Testis (tissue), 3 donors: ENCODE data around the gene ICA1. TPM values are rescaled to one million over a fixed set of nuclear protein-coding genes. Genes with fewer than 3 reads are reported as not detected.

Source experiments
- DNase-seq: peaks from one replicate; pipeline ENCODE4 v3.0.0-alpha.2; 2019
- H3K27ac ChIP-seq, 2 donors: fragments of 200-600 bp; sonication (generic); one replicate each; pipeline ENCODE4 v1.5.1; 2019
- H3K27me3 ChIP-seq: fragments of 200-600 bp; sonication (generic); one replicate; pipeline ENCODE4 v1.5.1; 2019
- H3K36me3 ChIP-seq: fragments of 200-600 bp; sonication (generic); one replicate; pipeline ENCODE4 v1.5.1; 2017; ENCODE audit warnings: low read depth; ENCODE audit errors: missing control alignments
- H3K4me1 ChIP-seq: fragments of 200-600 bp; sonication (generic); one replicate; pipeline ENCODE4 v1.5.1; 2019
- H3K4me3 ChIP-seq, 2 donors: fragments of 200-600 bp; sonication (generic); one replicate each; pipeline ENCODE4 v1.5.1; 2017 to 2019
- H3K9me3 ChIP-seq: fragments of 200-600 bp; sonication (generic); one replicate; pipeline ENCODE4 v1.5.1; 2017
- POLR2A ChIP-seq: fragments of 450-650 bp; IDR thresholded peaks from one replicate; pipeline ENCODE4 v1.6.1; 2017; ENCODE audit warnings: antibody characterized with exemption, mild to moderate bottlenecking, moderate library complexity
- WGBS, 2 donors: methylation state at CpG; one replicate each; pipeline ENCODE4 v1.1.5; 2018; 5-methylcytosine and 5-hydroxymethylcytosine counted together
- intact Hi-C: fragments of 100-400 bp; cut with DNase I; formaldehyde crosslinking; loops from one replicate; pipeline ENCODE4 v1.15.1; 2023; ENCODE audit warnings: low total_unique reads
- polyA plus RNA-seq: library from polyadenylated mRNA; stranded (reverse); fragments of 350-450 nt; fragmentation: Illumina TruSeq; extraction: RNeasy Lipid Tissue Mini Kit (QIAGEN cat#74804); gene quantifications from one replicate; pipeline ENCODE4 v1.2.3, GENCODE V29; 2014; ENCODE audit warnings: low read depth, low replicate concordance; ENCODE audit not compliant: insufficient read depth
- total RNA-seq, 2 donors: library from RNA; depleted of rRNA; stranded (reverse); fragments of >200 nt; gene quantifications; one replicate each; pipeline ENCODE4 v1.2.3, GENCODE V29; 2016
- TF ChIP-seq, protein P1 (sequence below), 3 experiments: fragments of 450-650 bp in 2 of 3; fragments of 200-600 bp in 1 of 3; sonication (generic) in 1 of 3; IDR thresholded peaks; one replicate each; pipeline ENCODE4 v1.5.1; 2016 to 2019; ENCODE audit warnings: antibody characterized with exemption in 3 of 3, mild to moderate bottlenecking in 2 of 3, moderate library complexity in 1 of 3

The ICA1 gene
- total and polyA plus RNA-seq, 3 donors from 2014 or later, result 33.6 to 90.3 (median 76.1) TPM

DNA sequence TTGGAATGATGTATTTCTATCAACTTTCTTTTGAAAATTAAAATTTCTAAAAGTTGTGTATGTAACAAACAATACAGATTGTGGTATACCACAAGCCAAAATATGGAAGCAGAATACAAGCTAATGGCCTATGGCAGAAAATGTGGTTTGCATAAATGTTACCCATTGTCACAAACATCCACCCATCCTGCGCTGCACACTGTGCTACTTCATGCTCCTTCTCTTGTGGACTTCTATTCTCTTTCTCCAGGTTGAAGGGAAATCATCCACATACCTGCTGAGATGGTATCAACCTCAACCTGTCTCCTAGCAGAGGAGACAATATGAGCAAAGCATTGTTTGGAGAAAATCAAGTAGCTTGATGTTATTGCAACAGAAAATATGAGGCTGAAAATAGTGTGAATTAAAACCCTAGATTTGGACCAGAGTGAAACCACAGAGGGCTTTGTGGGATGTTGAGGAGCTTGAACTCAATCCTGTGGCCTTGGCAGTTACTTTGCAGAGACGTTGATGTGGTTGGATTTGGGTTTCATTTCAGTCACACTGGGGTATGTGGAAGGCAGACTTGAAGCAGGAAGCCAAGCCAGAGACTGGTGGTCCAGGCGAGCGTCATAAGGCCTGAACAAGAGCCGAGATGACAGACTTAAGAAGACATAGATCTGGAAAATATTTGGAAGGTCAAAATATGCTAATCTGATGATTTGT lies 63.8 kb downstream of the ICA1 start:
- 92 to 93% methylated on average over 5 of the region's 5 CpGs for WGBS, 2 donors
- intact Hi-C loops, result no loop called here
- Histone ChIP-seq H3K27me3 (no peaks in the 10 kb centered on the region), H3K4me1 (no peaks in the 10 kb centered on the region), H3K9me3 (no peaks in the 10 kb centered on the region), H3K36me3 (no peaks in the 10 kb centered on the region), H3K27ac (no peak overlapping the region), H3K4me3 (no peak overlapping the region)
- TF ChIP-seq POLR2A, result no peak
- TF ChIP-seq, protein P1, sequence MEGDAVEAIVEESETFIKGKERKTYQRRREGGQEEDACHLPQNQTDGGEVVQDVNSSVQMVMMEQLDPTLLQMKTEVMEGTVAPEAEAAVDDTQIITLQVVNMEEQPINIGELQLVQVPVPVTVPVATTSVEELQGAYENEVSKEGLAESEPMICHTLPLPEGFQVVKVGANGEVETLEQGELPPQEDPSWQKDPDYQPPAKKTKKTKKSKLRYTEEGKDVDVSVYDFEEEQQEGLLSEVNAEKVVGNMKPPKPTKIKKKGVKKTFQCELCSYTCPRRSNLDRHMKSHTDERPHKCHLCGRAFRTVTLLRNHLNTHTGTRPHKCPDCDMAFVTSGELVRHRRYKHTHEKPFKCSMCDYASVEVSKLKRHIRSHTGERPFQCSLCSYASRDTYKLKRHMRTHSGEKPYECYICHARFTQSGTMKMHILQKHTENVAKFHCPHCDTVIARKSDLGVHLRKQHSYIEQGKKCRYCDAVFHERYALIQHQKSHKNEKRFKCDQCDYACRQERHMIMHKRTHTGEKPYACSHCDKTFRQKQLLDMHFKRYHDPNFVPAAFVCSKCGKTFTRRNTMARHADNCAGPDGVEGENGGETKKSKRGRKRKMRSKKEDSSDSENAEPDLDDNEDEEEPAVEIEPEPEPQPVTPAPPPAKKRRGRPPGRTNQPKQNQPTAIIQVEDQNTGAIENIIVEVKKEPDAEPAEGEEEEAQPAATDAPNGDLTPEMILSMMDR (IDR thresholded peaks at IDR 0.05), result no peak
- DNase-seq, result no peak

DNA sequence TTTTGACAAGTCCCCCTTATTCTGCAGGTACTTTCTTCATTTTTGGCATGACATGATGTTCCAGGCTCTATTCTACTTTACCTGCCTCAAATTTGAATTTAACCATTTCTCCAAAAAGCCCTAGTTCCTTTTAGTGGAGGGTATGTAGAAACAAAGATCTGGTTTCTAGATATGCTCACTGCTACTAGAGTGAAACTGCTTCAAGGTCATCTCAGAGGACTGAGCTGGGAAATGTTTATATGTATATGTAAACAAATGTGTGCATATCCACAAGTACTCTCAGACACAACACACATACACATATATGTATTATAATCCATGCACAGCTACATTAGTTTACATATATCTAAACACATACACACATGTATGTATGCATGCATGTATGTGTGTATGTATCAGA lies 69.1 kb downstream of the ICA1 start:
- H3K4me3 ChIP-seq, result no peak overlapping the region
- H3K27ac ChIP-seq, result no peak overlapping the region
- no peaks in the 10 kb centered on the region for H3K4me1 ChIP-seq
- H3K36me3 ChIP-seq, result no peaks in the 10 kb centered on the region
- TF ChIP-seq, protein P1 (IDR thresholded peaks at IDR 0.05), result no peak
- no peak for TF ChIP-seq POLR2A
- H3K9me3 ChIP-seq, result no peaks in the 10 kb centered on the region
- H3K27me3 ChIP-seq, result no peaks in the 10 kb centered on the region
- DNase-seq, result no peak
- intact Hi-C loops, result no loop called here

DNA sequence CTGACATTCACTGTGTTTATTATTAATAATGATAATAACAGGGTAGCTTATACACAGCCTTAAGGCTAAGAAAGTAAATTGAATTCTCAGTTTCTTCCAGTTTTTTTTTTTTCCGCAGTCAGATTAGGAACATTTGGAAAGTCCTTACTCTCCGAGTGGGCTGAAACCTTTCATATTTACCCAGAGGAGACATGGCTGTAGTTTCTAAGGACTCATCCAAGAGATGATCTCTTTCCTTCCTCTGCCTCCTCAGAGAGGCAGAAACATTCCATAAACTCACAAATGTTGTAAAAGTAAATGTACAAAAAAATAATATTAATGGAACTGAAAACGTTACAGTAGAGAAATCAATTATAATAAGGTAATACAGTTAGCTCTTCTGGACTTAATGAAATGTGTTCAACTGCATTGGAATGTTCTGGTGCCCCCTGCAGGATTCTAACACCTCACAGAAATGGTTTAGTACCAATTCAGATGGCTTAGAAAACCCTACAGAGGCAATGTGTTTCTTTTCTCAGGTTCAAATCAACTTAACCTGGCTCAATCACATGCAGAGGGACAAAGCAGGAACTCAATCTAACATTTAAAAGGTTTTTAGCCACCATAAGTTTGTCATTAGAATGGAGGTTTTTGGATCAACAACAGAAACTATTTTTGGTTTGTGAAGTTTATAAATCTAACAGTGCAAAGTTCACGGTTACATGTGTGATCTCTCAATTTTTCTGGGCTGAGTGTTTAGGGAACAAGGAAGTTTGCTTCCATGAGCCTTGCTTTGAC lies 71.7 kb downstream of the ICA1 start:
- H3K36me3 ChIP-seq, result no peaks in the 10 kb centered on the region
- WGBS, 2 donors, result 32 to 34% methylated on average over 4 of the region's 4 CpGs
- peak; percentile 85 for DNase-seq
- TF ChIP-seq POLR2A, result no peak
- TF ChIP-seq, protein P1 (IDR thresholded peaks at IDR 0.05), result peak; percentile 39 to 48 (median 46)
- H3K4me1 ChIP-seq, result no peaks in the 10 kb centered on the region
- H3K9me3 ChIP-seq, result no peaks in the 10 kb centered on the region
- H3K27ac ChIP-seq, result no peak overlapping the region
- intact Hi-C loops, result no loop called here
- H3K27me3 ChIP-seq, result no peaks in the 10 kb centered on the region
- H3K4me3 ChIP-seq, result no peak overlapping the region

DNA sequence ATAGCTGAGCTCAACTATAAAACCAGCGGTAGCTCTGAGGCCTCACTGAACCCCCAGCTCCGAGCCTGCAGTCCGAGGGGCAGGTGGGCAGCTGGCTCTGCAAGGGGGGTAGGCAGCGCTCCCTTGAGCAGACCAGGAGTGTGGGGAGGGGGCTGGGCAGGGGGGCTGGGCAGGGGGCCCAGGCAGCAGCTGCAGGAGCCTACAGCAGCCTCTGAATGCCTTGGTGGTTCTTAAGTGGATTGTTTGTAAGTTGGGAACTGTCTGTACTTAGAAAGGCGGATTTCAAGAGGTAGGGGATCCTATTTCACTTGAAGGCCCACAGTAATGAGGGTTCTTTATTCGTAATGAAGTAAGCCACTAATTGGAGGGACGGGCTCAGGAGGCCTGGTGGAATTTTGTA lies 72.3 kb downstream of the ICA1 start:
- TF ChIP-seq, protein P1 (IDR thresholded peaks at IDR 0.05), result no peak
- no peaks in the 10 kb centered on the region for H3K27me3 ChIP-seq
- WGBS, 2 donors, result 70 to 86% methylated on average over 7 of the region's 7 CpGs
- intact Hi-C loops, result no loop called here
- no peak overlapping the region for H3K27ac ChIP-seq
- no peaks in the 10 kb centered on the region for H3K9me3 ChIP-seq
- H3K36me3 ChIP-seq, result no peaks in the 10 kb centered on the region
- H3K4me3 ChIP-seq, result no peak overlapping the region
- H3K4me1 ChIP-seq, result no peaks in the 10 kb centered on the region
- DNase-seq, result no peak
